T1000 (cell line): Measurements from ENCODE around the gene BTG2.

Experiments
- DNase-seq: peaks from one replicate; lab custom pipeline; 2025; ENCODE audit warnings: mixed read lengths; lab: John Stamatoyannopoulos, UW

The BTG2 gene

DNA sequence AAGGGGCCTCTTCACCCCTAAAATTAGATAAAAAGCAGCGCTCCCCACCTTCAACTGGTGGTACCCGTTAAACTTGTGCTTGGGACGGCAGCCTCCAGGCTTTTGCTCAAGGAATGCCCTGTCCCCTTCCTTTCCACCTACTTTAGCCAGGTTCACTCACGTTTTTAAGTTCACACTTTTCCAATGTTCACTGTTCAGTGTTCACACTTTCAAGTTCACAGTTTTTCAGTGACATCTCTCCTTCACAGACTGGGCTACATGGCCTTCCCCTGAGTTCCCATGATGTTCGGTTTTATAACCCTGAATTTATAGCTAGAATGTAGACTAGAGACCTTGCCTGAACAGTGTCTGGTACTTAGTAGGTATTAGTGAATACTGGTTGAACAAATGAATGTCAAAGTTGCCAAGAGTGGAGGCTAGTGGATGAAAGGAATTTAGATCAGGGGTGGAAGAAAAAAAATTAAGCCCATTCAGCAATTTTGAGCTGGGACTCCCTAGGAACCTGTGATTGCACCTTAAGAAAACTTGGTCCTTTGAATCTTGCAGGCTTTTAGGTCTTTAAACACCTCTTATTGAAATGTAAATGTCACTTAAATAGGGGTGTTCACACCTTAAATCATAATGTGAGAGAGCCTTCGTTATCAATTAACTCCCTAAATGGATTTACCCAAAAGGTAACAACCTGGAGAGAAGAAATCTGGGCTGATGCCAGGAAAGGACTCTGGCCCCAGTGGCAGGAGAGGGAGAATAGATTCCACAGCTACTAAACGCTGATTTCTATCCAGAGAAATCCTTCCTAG, 12.3 kb downstream of the BTG2 start:
- no peak for DNase-seq

DNA sequence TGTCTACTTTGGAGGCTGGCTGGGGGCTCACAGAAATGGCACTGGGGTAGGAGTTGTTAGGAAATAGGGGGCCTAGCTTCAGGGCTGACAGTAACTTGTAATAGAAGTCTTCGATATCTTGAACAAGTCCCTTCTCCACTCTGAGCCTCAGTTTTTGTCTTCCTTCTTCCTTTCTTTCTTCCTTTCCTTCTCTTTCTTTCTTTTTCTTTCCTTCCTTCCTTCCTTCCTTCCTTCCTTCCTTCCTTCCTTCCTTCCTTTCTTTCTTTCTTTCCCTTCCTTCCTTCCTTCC, 12.9 kb downstream of the BTG2 start:
- DNase-seq: no peak

DNA sequence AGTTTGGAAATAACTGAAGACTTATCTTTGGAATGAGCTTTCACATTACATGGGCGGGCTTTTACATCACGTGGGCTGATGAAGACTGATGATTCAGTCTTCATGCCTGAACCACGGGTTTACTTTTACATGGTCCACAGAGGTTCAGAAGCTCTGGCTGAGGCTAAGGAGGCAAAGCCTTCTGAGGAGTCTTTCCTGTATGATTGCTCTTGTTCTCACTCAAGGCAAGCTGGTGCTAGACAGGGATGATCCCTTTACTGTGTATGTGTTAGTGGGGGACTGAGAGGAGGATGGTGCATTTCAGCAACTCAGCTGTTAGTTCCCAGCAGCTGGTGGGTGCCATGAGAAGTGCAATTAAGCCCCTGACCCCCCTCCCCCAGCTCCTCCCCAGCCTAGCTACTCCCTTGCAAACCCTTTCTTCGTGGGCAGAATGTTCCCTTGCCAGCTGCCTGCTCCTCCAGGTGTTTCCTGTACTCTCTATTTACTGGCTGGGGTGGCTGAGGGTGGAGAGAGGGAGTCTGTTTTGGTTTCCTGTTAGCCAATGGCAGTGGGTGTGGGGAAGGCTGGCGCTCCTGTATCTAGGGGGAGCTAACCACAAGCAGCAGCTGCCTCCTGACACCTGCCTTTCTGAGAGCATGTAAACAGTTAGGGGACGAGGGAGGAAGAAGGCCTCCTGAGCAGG, 15.4 kb downstream of the BTG2 start:
- DNase-seq: no peak

DNA sequence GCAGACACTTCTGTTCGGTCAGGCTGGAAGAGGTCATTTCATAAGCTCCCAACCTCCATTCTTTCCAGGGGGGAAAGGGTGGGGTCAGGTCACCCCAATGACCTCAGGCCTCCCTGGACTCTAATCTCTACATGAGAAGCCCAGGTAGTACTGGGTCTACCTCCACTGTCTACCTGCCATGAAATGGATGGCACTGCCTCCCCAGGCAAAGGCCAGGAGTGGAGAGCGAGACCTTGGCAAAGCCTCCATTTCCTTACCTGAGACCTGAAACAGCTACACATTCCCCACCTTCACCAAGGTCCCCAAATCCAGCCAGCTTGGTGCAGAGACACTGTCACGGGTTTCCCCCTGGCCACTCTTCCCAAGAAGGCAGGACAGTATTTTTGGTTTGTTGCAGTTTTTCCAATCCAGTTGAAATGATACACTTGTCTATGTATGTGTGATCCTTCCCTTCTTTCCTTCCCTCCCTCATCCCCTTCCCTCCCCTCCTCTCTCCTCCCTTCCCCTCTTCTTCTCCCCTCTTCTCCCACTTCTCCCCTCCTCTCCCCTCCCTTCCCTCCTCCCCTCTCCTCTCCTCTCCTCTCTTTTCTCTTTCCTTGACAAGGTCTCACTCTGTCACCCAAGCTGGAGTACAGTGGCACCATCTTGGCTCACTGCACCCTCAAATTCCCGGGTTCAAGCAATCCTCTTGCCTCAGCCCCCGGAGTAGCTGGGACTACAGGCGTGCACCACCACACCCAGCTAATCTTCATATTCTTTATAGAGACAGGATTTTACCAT, 16.1 kb downstream of the BTG2 start:
- no peak for DNase-seq

DNA sequence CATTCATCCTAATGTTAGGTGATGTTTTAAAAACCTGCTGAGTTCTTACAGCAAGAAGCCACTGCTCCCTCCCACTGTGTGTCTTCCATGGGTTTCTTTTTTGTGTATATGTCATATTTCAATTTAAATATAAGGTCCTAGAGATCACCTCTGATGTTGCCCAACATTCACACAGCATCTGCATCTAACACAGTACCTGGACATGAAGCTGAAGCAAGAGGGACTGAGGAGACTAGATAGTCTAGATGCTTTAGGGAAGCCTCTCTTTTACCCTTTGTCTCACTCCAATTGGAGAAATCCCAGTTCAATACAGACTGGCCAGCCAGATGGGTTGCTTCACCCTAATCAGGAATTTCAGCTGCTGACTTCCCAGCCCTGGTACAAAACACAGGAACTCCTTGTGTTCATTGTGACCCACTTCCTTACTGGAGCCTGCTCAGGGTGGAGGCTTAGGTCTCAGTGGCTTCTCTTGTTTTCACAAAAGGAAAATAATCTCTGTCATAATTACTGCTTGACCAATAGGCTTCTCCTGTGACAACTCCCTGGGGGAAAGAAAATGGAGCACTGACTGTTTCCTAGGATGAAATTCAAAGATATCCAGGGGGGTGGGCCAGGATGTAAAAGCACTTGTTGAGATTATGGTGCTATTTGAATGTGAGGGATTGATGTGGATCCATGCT, 17.3 kb downstream of the BTG2 start:
- DNase-seq: no peak

DNA sequence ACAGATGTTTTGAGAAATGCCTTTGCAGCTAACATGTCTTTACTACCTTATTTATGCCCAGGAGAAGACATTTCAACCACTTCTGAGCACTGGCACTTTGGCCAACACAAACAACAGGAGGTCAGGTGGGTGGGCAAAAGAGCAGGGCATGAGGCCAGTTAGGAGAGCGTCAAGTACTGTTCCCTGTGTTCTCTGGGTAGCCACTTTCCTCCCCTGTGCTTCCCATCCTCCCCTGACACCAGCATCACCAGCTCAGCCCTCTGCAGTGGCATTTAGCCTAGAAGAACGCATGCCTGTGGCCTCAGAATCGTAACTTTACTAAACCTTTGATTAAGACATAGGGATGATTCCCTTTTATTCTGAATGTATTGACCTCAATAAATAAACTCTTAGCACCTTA, 18.3 kb downstream of the BTG2 start:
- DNase-seq: no peak

- DNase-seq: no peak
Observed at GRCh38 chr1:203324105-203325025, 19.0 kb downstream of the BTG2 start.

DNA sequence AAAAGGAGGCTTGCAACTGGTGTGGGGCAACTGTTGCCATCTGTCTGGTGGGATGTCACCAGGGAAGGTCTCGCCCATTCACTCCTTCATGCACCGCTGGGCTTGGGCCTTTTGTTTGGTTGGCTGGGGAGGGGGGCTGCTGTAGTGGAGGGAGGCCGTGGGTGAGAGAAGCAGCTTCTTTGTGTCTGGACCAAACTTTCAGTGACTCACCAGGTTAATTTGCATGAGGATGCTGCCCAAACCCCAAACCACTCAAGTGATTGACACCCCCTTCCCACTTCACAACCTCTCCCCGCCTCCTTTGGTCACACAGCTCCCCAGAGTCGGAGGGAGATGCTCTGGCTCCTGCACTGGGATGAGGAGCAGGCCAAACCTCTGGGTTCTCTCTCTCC, 19.7 kb downstream of the BTG2 start:
- DNase-seq: no peak

- DNase-seq: no peak
Observed at GRCh38 chr1:203325418-203326091, 20.2 kb downstream of the BTG2 start.

DNA sequence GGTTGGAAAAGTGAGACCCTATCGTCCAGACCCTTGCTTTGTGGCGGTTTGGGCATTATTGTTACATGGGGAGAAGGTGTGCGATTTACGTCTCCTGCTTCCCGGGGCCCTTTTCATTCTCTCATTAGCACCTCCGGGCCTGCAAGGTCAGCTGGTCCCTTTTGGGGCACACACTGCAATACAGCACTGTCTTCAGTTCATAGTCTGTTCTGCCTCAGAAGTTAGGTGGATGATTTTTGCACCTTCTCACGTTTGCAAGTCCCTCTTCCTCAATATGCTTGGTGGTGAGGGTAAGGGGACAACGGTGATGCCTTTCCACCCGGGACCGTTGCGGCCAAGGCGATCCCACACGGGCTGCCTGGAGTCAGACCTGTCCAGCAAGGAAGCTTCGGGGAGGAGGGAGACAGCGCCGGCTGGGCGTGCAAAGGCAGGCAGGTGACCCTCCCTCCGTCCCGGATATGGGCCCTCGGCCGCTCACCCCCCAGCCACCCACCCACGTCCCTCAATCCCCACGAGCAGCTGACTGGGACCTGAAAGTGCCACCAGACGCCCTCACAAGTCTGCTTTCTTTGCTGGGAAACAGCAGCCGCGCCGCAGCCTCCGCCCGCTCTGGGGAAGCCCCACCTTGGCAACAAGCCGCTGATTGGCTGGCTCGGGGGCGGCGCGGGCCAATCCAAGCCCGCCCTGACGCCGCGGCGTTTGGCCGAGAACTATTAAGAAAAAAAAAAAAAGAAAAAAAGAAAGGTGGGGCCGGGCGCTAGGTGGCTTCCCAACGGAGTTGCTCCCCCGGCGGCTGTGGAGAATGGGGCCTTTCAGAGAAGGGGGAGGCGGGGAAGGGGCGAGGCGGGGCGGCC, 21.7 kb downstream of the BTG2 start:
- peak; percentile 68 for DNase-seq

- DNase-seq: no peak
Observed at GRCh38 chr1:203327684-203328457, 22.6 kb downstream of the BTG2 start.

- DNase-seq: no peak
Observed at GRCh38 chr1:203328714-203329122, 23.4 kb downstream of the BTG2 start.

- no peak for DNase-seq
Observed at GRCh38 chr1:203331224-203331623, 25.9 kb downstream of the BTG2 start.

DNA sequence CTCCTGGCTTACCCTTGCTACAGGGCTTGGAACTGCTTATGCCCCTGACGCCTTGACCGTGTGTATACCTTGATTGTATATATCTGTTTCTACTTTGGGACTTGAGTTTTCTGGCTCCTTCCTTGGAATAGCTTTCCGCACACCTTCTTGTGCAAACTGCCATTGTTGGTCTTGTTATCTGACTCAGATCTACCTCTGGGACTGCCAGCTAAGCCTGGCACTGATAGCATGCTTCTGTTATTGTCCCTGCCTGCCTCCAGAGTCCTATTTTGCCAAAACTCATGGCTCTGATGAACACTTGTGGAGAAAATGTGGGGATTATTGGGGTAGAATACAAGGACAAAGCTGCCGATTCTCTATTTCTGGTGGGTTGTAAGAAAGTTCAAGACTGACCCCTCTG, 30.2 kb downstream of the BTG2 start:
- no peak for DNase-seq

GRCh38 chr1:203336097-203336496, 30.8 kb downstream of the BTG2 start:
- no peak for DNase-seq

GRCh38 chr1:203338335-203339036, 33.2 kb downstream of the BTG2 start:
- DNase-seq: no peak

DNA sequence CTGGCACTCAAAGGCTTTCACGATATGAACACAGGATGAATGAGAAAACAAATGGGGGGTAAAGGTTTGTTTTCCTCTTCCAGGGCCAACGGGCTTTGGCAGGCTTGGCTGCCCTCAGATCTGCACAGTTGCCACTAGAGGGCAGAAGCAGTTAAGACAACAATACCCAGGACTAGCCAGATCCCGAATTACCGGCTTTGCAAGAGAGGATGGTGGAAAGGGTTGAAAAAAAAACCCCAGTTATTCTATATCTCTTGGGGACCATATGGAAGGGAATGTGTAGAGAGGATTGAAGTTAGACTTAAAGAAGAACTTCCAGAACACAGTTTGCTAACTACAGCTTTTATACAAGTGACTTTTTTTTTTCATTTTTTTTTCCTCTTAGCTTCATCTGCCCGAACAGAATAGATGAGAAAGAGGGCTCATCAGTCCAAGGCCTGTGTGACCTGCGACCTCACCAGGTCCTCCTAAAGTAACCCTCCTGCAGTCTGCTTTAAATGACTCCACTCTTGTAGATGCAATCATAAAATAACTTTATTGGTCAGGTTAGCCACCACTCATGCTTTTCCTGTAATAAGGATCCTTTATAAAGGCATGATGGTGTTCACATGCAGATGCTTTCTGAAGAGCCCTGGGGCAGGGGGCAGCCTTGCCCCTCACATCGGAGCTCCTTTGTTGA, 34.9 kb downstream of the BTG2 start:
- DNase-seq: peak; percentile 31
